HG03432 (cell line): Measurements from ENCODE around the gene DIP2A.
"Not testable (repeated sequence)": the region's sequence is repeated elsewhere in the genome, so short reads cannot be mapped to it uniquely, and the experiment has no call there.

Experiments
- ATAC-seq: cut with Tn5 transposase; IDR thresholded peaks from one replicate; pipeline ENCODE4 v1.9.1; 2021; ENCODE audit warnings: mild to moderate bottlenecking, moderate library complexity; ENCODE audit not compliant: unreplicated experiment

Gene DIP2A

DNA sequence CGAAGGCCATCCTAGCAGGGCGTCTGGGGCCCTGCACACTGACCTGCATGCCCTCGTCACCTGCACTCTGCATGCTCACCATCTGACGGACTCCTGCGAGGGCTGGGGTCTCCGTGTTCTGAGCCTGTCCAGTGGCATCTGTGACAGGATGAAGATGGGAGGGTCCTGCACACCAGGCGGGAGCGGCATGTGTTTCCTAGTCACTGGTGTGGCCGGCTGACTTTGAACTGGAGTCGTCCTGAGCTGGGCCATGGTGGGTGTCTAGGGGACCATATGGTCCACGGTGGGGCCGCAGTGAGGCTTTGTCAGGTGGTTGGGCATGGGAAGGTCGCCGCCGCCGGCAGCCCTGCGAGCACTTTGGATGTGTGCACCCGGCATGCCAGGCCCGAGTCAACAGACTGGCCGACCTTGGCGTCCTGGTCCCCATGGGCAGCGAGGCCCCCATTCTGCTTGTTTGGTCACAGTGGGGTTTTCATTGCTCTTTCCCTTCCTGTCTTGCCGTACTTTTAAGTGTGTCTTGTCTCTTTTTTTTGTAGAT is 16.7 kb upstream of the DIP2A start:
- ATAC-seq: no peak

DNA sequence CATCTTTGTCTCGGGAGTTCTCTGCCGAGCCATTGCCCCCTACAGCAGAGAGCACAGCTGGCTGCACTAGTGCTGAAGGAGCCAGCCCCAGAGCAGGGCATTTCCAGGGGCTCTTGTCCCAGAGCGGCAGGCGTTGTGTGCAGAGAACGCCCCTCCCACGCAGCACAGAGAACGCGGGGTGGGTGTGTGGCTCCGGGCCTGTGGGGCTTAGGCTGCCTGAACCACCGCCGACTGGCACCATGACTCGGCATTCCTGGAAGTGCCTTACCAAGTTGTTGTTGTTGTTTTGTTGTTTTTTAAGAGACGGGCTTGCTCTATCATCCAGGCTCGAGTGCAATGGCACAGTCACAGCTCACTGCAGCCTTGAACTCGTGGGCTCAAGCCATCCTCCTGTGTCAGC is 15.8 kb upstream of the DIP2A start:
- ATAC-seq: no peak

DNA sequence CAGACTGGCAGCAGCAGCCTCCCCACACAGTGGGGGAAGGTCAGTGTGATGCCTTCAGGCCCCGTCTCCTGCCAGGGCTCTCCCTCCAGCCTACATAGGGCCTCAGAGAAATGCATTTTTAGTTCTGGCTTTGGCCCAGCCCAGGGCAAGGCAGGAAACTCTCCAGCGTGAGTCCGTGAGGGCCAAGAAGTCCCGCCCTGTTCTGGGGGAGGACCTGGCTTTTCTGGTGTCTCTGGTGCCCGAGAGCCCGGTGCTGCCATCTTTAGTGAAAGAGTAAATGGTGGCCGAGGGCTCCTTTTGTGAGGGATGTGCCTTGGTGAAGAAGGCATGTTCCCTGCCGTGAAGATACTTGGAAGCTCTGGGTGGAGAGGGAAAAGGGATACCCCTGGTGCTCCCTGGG is 14.8 kb upstream of the DIP2A start:
- ATAC-seq: no peak

DNA sequence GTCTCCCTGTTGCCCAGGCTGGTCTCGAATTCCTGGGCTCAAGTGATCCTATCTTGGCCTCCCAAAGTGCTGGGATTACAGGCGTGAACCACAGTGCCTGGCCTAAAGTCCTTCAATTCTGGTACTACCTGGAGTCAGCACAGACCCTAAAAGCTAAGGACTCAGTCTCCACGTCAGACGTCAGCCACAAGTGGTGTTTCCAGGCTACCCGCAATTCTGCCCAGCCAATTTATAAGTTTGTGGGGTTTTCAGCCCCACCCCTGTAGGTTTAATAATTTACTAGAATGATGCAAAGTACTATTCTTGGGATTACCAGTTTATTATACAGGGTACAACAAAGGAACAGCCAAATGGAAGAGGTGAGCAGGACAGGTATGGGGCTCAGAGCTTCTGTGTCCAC is 10.6 kb upstream of the DIP2A start:
- ATAC-seq: no peak

DNA sequence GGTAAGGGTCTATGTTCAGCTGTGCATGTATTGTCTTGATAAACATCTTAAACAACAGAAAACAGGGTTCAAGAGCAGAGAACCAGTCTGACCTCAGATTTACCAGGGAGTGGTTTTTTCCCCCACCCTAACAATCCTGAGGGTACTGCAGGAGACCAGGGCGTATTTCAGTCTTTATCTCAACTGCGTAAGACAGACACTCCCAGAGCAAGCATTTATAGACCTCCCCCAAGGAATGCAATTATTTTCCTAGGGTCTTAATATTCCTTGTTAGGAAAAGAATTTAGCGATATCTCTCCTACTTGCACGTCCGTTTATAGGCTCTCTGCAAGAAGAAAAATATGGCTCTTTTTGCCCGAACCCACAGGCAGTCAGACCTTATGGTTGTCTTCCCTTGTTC is 9.8 kb upstream of the DIP2A start:
- not testable (repeated sequence) for ATAC-seq

DNA sequence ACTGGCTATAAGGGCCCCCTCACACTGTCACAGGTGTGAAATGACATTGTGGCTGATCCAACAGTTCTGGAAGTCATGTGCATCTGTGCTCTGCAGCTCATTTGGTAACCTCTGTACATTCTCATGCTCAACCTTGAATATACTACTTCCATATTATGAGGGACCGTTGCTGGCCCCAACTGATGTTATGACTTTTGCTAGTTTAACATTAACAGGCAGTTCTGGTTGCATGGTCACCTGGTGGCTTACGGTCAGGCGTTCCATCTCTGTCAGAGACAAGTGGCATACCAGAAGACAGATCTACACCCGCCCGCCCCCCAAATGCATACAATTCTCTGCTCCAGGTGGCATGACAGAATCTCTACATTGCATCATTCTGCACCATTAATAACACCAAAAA is 6.0 kb upstream of the DIP2A start:
- ATAC-seq: no peak

DNA sequence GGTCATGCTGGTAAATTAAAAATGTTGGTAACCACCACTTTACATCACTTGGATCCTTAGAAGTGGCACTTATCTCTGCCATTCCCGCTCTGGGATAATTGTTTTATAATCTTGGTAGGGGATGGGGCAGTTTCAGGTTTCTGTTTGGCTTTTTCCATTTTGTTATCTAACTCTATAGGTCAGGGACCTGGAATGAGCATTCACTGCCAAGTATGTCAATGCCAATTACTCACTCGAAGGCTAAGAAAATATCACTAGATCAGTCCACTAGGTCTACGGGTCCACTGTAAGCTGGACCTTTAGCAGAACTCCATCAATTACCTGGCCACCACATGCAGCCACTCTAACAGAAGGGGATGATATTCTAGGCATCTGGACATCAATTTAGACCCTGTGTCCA is 4.5 kb upstream of the DIP2A start:
- no peak for ATAC-seq

DNA sequence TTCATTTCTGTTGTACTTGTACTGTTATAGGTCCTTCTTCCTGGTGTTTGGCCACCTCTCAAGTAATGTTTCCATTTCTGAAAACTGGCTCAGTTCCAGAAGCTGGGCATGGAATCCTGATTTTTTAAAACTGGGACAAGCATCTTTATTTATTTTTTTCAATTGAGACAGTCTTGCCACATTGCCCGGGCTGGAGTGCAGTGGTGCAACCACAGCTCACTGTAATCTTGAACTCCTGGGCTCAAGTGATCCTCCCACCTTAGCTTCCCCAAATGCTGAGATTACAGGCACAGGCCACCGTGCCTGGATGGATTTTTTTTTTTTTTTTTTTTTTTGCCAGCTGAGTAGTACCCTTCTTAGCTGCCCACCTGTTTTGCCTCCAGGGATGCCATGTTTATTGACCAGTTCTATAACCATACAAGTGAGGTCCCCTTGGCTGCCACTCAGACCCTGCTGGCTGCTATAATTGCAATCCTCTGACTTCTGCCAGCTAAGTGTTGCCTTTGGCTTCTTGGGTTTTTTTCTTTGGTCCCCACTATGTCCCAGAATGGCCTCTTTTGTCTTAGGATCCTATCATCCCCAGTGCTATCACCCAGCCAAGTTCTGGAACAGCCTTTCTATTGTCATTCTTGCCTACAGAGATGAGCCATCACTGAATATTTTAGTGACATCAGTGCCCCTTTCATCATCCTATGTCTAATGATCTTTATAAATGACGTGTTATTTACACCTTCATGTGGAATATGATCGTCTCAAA is 3.9 kb upstream of the DIP2A start:
- no peak for ATAC-seq

DNA sequence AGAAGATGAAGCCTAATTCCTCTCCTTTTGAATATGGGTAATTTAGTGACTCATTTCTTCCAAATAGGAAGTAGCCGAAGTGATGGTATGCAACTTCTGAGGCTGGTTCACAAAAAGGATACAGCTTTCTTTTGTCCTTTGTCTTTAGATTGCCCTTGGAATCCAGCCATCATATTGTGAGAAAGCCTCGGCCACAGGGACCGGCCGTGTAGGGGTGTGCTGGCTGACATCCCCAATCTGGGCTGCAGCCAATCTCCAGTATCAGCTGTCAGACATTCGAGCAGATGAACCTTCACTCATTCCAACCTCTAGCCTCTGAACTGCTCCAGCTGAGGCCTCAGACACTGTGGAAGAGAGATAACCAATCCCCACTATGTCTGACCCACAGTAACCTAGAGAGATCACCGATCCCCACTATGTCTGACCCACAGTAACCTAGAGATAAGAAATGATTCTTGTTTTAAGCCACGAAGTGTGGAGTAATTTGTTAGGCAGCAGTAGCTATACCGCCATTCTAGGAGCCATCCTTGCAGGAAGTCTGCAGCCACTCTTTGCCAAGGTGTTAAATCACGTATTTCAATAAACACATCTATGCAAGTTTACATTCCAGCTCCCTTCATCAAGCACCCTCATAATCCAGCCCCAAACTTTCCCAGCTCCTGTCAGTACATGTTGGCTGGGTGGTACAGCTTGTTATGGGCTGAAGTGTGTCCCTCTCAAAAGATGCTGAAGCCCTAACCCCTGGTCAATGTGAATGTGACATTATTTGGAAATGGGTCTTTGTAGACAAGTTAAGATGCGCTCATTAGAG is 2.9 kb upstream of the DIP2A start:
- ATAC-seq: no peak

DNA sequence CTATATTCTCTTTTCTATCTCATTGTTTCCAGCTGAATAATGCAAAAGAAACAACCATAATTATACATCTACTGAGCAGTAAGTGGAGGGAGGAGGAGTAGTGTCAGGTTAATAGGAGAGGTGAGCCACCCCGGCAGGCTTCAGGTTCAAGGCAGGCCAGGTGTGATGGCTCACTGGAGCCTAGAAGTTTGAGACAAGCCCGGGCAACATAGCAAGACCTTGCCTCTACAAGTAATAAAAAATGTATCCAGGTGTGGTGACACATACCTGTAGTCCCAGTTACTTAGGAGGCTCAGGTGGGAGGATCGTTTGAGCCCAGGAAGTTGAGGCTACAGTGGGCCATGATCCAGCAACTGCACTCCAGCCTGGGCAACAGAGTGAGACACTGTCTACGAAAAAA is 1.9 kb upstream of the DIP2A start:
- ATAC-seq: no peak

DNA sequence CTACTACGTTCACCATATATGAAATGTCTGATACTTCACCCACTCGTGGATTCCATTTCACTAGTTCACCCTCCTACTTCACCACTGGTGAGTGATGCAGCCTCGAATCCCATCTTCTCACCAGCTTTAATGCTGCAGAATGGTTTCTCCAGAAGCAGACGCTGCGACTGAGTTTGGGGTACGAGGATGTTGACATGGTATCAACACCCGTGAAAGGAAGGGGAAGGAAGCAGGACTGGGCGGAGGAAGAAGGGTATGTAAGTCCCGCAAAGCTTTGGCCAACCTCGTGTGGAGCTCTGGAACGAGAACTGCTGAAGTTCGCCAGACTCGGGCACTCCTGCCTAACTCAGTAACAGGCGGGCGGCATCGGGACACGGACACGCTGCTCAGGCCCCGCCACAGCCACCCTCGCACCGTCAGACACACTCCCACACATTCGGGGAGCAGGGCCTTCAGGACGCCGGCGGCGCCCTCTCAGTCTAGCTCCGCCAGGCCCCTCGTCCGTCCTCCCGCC is 833 bp upstream of the DIP2A start:
- peak; percentile 26 for ATAC-seq

DNA sequence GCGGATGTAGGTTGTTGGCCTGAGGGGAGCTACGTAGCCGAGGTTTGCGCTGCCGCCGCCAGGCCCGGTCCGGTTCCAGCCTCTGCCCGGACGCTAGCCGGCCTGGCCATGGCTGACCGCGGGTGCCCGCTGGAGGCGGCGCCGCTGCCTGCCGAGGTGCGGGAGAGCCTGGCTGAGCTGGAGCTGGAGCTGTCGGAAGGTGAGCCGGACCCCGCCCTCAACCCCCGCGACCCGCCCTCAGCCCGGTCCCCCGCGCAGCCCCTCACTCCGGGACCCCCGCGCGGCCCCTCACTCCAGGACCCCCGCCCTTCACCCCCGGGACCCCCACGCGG is 299 bp downstream of the DIP2A start:
- ATAC-seq: no peak

DNA sequence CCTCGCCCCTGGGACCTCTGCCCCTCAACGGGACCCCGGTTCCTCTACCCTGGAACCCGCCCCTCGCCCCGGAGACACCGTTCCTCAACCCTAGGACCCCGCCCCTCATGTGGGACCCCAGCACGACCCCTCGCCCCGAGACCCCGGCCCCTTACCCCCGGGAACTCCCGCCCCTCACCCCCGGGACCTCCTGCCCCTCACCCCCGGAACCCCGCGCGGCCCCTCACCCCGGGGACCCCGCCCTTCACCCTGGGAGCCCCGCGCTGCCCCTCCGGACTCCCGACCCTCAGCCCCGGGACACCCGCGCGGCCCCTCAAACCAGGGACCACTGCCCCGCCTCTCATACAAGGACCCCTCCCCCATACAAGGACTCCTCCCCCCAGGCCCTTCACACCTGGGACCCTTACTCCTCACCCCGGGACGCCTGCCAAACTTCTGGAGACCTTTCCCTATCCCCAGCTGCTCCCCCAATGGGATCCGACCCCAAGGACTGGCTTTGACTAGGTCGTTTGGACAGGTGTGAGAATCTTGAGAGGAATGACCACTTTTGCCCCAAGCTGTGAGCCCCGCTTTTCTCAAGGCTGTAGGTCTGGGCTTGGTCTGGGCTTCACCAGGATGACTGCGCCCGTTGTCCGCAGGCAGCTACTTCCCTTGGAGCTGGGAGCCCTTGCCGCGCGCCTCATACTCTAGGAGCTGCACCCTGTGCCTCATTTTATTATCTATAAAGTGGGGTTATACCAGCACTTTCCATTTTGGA is 843 bp downstream of the DIP2A start:
- no peak for ATAC-seq

DNA sequence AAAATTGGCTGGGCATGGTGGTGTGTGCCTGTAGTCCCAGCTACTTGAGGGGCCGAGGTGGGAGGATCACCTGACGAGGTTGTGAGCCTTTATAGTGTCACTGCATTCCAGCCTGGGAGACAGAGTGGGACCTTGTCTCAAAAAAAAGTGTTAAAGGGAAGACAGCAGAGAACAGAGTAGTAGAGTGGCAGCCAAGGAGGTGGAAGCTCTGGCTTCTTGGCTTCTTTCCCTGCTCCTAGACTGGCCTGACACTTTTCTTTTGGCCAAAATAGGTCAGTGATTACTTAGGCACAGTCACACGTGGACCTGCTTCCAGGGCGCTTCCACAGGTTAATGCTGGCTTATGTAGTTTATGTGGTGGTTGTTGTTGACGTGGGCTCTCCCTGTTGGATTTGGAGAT is 3.2 kb downstream of the DIP2A start:
- no peak for ATAC-seq

DNA sequence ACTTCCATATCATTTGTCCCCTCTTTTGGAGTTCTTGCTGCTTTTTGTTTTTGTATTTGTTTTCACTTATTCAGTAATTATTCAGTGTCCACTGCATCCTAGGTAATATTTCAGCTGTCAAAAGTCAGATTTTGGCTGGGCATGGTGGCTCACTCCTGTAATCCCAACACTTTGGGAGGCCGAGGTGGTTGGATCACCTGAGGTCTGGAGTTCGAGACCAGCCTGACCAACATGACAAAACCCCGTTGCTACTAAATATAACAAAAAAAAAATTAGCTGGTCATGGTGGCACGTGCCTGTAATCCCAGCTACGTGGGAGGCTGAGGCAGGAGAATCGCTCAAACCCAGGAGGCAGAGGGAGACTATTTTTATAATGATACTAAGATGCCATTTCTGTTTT is 6.5 kb downstream of the DIP2A start:
- not testable (repeated sequence) for ATAC-seq

DNA sequence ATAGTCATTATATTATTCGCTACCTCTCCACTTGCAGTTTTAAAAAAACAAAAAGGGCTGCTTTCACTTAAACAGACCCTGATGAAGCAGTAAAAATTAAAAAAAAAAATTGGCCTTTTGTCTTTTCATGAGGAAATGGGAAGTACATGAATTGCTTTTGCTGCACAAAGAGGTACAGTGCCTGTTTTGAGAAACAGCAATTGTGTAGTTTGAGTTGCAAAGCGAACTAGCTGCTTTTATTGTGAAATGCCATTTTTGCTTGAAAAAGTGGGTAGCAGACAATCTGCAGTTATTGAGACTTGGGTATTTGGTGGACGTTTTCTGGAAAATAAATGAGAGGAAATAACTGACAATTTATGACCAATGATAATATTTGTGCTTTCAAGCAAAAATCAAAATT is 7.0 kb downstream of the DIP2A start:
- no peak for ATAC-seq

DNA sequence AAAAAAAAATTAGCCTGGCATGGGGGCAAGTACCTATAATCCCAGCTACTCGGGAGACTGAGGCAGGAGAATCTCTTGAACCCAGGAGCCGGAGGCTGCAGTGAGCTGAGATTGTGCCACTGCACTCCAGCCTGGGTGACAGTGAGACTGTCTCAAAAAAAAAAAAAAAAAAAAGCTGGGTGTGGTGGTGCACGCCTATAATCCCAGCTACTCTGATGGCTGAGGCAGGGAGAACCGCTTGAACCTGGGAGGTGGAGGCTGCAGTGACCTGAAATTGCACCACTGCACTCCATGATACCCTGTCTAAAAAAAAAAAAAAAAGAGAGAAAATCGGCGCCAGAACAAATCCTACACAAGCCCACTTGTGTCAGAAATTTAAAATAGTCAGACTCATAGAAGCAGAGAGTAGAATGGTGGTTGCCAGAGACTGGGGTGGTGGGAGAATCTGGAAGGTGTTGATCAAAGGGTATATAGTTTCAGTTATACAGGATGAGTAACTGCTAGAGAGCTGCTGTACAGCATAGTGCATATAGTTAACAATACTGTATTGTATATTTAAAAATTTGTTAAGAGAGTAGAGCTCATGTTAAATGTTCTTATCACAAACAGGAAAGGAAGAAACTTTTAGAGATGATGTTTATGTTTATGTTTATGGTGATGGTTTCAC is 9.6 kb downstream of the DIP2A start:
- no peak for ATAC-seq

DNA sequence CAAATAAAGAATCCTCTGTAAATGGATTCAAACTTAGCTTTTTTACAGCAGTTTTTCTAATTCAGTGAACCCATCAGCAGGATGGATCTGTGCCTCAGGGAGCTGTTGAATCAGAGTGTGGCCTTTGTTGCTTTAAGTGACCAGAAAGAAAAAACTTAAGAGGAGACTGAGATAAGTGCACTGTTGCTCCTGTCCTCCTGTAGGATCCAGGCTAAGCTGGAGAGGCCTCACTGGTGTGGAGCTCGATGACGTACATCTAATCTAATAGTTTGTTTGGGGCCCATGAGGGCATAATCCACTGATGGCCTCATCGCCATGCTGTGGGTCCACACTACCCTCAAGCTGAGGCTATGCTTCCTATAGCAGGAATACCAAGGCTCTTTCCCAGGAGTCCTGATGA is 10.6 kb downstream of the DIP2A start:
- no peak for ATAC-seq

DNA sequence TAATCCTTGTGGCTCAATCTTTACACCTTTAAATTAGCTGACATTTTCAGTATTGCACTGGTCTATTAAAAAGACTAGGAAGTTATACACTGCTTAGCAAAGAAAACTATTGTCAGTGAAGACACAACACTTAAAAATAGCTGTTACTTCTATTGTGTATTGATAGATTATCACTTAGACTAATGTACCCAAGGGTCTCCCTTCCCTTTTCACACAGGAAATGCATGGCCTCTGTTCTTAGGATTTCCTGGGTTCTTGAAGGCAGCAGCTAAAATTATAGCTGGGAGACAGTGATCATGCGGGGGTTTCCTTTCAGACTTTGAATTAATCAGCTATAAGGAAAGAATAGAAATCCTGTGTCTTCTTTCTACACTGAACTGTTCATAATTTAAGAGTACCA is 12.8 kb downstream of the DIP2A start:
- ATAC-seq: no peak

DNA sequence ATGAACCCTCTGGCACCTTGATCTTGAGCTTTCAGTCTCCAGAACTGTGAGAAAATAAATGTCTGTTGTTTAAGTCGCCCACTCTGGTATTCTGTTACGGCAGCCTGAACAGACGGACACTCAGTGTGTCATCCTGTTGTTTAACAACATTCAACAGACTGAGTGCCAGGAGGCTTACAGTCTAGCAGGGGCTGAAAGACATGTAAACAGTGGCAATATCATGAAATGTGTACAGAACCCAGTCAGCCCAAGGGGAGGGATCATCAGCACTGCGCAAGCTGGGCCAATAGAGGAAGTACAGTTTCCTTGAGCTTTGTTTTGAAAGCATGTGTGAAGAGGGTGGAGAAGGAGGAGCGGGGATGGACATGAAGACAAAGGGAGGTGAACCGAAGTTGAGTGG is 13.6 kb downstream of the DIP2A start:
- ATAC-seq: no peak

DNA sequence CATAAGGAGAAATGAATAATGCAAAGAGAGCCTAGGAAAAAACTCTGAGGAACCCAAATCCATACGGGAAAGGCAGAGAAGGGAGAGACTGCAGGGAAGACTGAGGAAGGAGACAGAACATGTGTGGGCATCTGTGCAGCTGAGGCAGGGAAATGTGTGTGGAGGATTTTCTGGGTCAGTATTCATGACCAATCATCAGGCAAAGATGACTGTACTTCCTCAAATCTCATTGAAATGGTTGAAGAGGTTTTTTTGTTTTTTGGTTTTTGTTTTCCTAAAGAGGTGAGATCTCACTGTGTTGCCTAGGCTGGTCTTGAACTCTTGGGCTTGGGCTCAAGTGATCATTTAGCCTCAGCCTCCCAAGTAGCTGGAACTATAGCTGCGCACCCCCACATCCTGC is 15.7 kb downstream of the DIP2A start:
- no peak for ATAC-seq
